Body of pancreas (tissue), 4 donors: Measurements from ENCODE around the gene CCDC110.

ENCODE experiments used
- CTCF ChIP-seq, 7 experiments: fragments of 450-650 bp in 4 of 7; fragments of 200-600 bp in 3 of 7; sonication (generic) in 3 of 7; IDR thresholded peaks; one replicate each; pipeline ENCODE4 v1.5.1; 2016 to 2019; ENCODE audit warnings: antibody characterized with exemption in 7 of 7
- POLR2A ChIP-seq, 3 donors: fragments of 450-650 bp; IDR thresholded peaks; one replicate each; pipeline ENCODE4 v1.6.1; 2016; ENCODE audit warnings: antibody characterized with exemption in 3 of 3, mild to moderate bottlenecking in 2 of 3

GRCh38 chr4:185408432-185408831, 63.1 kb downstream of the CCDC110 start:
- TF ChIP-seq CTCF (IDR thresholded peaks at IDR 0.05) (no peak), POLR2A (IDR thresholded peaks at IDR 0.05) (no peak)
